A549 (cell line): ENCODE results near the gene PLEKHM2.

Source experiments
- CEBPB ChIP-seq, 2 experiments: fragments of >200 bp in 1 of 2; sonication (Bioruptor Twin) in 1 of 2; formaldehyde crosslinking in 1 of 2; IDR thresholded peaks; 2 replicates each; pipeline ENCODE4 v1.6.1; 2012 to 2016
- EP300 ChIP-seq, 2 experiments: fragments of >200 bp; sonication (Bioruptor Twin); formaldehyde crosslinking; IDR thresholded peaks; 2 replicates in 1 of 2; 3 replicates in 1 of 2; pipeline ENCODE4 v1.6.1; 2016 to 2017
- HOXB5 ChIP-seq: fragments of 250-450 bp; sonication (Bioruptor Pico); IDR thresholded peaks from 2 replicates; pipeline ENCODE4 v1.5.0; 2020; ENCODE audit warnings: mild to moderate bottlenecking, moderate library complexity
- NFE2L2 ChIP-seq: fragments of 150-350 bp; conservative IDR thresholded peaks from 2 replicates; pipeline ENCODE4 v1.6.1; 2014; ENCODE audit warnings: low read length
- POLR2A ChIP-seq: IDR thresholded peaks from 2 replicates; pipeline ENCODE4 v1.6.1; 2012; ENCODE audit warnings: mild to moderate bottlenecking, low read length
- RCOR1 ChIP-seq: fragments of 150-350 bp; IDR thresholded peaks from 2 replicates; pipeline ENCODE4 v1.6.1; 2014; ENCODE audit warnings: antibody characterized with exemption, low read length, low read depth
- RFX5 ChIP-seq: fragments of 450-650 bp; IDR thresholded peaks from 2 replicates; pipeline ENCODE4 v1.7.1; 2014; ENCODE audit warnings: antibody characterized with exemption, mild to moderate bottlenecking, moderate library complexity
- RNF2 ChIP-seq: fragments of 200-600 bp; sonication (generic); IDR thresholded peaks from 2 replicates; pipeline ENCODE4 v1.6.1; 2016; ENCODE audit warnings: low read depth, mild to moderate bottlenecking, antibody characterized with exemption, moderate library complexity, borderline replicate concordance
- TF ChIP-seq, protein P1 (sequence below): fragments of >200 bp; sonication (Bioruptor Twin); formaldehyde crosslinking; IDR thresholded peaks from 3 replicates; pipeline ENCODE4 v1.5.1; 2016
- TF ChIP-seq, protein P2 (sequence below): fragments of 200-600 bp; sonication (generic); IDR thresholded peaks from 2 replicates; pipeline ENCODE4 v1.6.1; 2016; ENCODE audit warnings: antibody characterized with exemption, mild to moderate bottlenecking, moderate library complexity
- TF ChIP-seq, protein P3 (sequence below): IDR thresholded peaks from 2 replicates; pipeline ENCODE4 v1.6.1; 2012
- TF ChIP-seq, protein P4 (sequence below): IDR thresholded peaks from 2 replicates; pipeline ENCODE4 v1.6.1; 2012

DNA sequence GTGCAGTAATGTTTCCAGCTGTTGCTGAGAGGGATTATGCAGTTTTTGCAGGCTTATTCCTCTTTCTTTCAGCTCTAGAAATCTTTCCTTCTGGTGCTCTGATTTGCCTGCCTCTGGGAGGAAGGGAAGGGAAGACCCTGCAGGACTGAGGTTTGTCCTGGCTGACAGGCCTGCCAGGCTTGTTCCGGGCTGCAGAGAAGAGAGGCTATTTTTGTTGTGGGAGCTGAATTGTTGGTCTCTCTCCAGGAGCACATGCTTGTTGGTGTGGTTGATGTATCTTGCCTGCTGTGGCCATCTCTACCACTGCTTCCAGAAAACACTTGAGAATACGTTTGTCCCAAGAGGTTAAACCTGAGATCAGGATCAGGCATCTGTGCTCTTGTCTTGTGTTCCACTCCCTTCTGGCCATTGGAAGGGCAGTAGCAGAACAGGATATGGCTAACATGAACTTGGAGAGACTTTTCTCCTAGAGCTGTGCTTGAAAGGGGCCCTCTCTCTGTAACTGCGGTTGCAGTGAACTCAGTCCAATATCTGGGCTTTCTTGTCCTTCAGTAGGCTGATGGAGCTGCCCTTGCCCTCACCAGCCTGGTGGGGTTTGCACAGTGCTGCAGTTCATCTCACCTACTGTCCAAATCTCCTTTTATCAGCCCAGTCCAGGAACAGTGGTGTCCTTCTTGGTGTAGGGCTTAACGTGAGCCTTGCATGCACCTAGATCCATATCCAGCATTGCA is 30.5 kb downstream of the PLEKHM2 start:
- TF ChIP-seq, protein P1, sequence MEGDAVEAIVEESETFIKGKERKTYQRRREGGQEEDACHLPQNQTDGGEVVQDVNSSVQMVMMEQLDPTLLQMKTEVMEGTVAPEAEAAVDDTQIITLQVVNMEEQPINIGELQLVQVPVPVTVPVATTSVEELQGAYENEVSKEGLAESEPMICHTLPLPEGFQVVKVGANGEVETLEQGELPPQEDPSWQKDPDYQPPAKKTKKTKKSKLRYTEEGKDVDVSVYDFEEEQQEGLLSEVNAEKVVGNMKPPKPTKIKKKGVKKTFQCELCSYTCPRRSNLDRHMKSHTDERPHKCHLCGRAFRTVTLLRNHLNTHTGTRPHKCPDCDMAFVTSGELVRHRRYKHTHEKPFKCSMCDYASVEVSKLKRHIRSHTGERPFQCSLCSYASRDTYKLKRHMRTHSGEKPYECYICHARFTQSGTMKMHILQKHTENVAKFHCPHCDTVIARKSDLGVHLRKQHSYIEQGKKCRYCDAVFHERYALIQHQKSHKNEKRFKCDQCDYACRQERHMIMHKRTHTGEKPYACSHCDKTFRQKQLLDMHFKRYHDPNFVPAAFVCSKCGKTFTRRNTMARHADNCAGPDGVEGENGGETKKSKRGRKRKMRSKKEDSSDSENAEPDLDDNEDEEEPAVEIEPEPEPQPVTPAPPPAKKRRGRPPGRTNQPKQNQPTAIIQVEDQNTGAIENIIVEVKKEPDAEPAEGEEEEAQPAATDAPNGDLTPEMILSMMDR, result no peak
- TF ChIP-seq, protein P2, sequence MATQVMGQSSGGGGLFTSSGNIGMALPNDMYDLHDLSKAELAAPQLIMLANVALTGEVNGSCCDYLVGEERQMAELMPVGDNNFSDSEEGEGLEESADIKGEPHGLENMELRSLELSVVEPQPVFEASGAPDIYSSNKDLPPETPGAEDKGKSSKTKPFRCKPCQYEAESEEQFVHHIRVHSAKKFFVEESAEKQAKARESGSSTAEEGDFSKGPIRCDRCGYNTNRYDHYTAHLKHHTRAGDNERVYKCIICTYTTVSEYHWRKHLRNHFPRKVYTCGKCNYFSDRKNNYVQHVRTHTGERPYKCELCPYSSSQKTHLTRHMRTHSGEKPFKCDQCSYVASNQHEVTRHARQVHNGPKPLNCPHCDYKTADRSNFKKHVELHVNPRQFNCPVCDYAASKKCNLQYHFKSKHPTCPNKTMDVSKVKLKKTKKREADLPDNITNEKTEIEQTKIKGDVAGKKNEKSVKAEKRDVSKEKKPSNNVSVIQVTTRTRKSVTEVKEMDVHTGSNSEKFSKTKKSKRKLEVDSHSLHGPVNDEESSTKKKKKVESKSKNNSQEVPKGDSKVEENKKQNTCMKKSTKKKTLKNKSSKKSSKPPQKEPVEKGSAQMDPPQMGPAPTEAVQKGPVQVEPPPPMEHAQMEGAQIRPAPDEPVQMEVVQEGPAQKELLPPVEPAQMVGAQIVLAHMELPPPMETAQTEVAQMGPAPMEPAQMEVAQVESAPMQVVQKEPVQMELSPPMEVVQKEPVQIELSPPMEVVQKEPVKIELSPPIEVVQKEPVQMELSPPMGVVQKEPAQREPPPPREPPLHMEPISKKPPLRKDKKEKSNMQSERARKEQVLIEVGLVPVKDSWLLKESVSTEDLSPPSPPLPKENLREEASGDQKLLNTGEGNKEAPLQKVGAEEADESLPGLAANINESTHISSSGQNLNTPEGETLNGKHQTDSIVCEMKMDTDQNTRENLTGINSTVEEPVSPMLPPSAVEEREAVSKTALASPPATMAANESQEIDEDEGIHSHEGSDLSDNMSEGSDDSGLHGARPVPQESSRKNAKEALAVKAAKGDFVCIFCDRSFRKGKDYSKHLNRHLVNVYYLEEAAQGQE, result no peak
- no peak for TF ChIP-seq RFX5
- no peak for TF ChIP-seq RCOR1
- no peak for TF ChIP-seq POLR2A
- no peak for TF ChIP-seq CEBPB (IDR thresholded peaks at IDR 0.05)
- no peak for TF ChIP-seq HOXB5 (CRISPR knock-in tag)
- TF ChIP-seq, protein P3, sequence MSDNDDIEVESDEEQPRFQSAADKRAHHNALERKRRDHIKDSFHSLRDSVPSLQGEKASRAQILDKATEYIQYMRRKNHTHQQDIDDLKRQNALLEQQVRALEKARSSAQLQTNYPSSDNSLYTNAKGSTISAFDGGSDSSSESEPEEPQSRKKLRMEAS, result no peak
- no peak for TF ChIP-seq NFE2L2
- TF ChIP-seq, protein P4, sequence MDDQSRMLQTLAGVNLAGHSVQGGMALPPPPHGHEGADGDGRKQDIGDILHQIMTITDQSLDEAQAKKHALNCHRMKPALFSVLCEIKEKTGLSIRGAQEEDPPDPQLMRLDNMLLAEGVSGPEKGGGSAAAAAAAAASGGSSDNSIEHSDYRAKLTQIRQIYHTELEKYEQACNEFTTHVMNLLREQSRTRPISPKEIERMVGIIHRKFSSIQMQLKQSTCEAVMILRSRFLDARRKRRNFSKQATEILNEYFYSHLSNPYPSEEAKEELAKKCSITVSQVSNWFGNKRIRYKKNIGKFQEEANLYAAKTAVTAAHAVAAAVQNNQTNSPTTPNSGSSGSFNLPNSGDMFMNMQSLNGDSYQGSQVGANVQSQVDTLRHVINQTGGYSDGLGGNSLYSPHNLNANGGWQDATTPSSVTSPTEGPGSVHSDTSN, result no peak
- no peak for TF ChIP-seq RNF2
- no peak for TF ChIP-seq EP300 (IDR thresholded peaks at IDR 0.05)
